ENCODE results near the gene XYLT1. TPM values are rescaled to one million over a fixed set of nuclear protein-coding genes. Genes with fewer than 3 reads are reported as not detected.

XYLT1 gene
- total and polyA plus RNA-seq, 12 donors, result 0.29 to 4.0 (median 1.6) TPM

DNA sequence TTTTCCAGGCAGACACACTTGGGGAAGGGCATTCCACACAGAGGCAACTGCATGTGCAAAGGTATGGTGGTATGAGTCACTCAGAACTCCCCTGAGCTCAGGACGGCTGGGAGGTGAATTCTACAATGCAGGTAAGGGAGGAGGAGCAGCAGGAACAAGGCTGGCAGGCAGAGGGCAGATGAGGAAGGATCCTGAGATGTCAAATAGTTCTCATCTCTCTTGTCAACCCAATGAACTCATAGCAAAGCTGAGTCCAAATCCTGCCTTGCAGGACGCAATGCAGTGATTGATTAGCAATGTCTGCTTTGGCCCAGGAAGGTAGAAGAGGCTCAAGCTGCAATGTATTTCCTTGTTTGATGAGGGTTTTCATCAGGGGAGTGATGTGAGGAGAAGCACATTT is 243.5 kb downstream of the XYLT1 start:
- intact Hi-C loops (cut with DNase I), result loop anchor here in 1 of 10 donors (10.0 kb wide), 1 partner anchor 238 kb away; no protein-coding TSS in a partner anchor
- ATAC-seq (no peak), DNase-seq (no peak)
- Histone ChIP-seq H3K4me1 (peaks cover 0 to 36% (median 20%) of the 10 kb centered on the region in 9 donors), H3K4me3 (no peak overlapping the region), H3K36me3 (no peaks in the 10 kb centered on the region), H3K27me3 (no peaks in the 10 kb centered on the region), H3K9me3 (peaks cover 0 to 4% (median 0%) of the 10 kb centered on the region in 11 donors), H3K27ac (no peak overlapping the region)
- 66 to 67% methylated on average over 2 of the region's 2 CpGs for WGBS, 2 donors
- TF ChIP-seq, protein P1, sequence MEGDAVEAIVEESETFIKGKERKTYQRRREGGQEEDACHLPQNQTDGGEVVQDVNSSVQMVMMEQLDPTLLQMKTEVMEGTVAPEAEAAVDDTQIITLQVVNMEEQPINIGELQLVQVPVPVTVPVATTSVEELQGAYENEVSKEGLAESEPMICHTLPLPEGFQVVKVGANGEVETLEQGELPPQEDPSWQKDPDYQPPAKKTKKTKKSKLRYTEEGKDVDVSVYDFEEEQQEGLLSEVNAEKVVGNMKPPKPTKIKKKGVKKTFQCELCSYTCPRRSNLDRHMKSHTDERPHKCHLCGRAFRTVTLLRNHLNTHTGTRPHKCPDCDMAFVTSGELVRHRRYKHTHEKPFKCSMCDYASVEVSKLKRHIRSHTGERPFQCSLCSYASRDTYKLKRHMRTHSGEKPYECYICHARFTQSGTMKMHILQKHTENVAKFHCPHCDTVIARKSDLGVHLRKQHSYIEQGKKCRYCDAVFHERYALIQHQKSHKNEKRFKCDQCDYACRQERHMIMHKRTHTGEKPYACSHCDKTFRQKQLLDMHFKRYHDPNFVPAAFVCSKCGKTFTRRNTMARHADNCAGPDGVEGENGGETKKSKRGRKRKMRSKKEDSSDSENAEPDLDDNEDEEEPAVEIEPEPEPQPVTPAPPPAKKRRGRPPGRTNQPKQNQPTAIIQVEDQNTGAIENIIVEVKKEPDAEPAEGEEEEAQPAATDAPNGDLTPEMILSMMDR (IDR thresholded peaks at IDR 0.05), result no peak

- DNase-seq (no peak), ATAC-seq (no peak)
- Histone ChIP-seq H3K27me3 (no peaks in the 10 kb centered on the region), H3K4me1 (peaks cover 0 to 36% (median 20%) of the 10 kb centered on the region in 9 donors), H3K4me3 (no peak overlapping the region), H3K27ac (peak overlapping the region in 8 of 10 donors; percentile 5 to 65 (median 44)), H3K9me3 (peaks cover 0 to 4% (median 0%) of the 10 kb centered on the region in 11 donors), H3K36me3 (no peaks in the 10 kb centered on the region)
- TF ChIP-seq, protein P1 (IDR thresholded peaks at IDR 0.05), result no peak
- WGBS, 2 donors, result 61 to 67% methylated on average over 7 of the region's 7 CpGs
- intact Hi-C loops (cut with DNase I), result loop anchor here in 1 of 10 donors (10.0 kb wide), 1 partner anchor 239 kb away; no protein-coding TSS in a partner anchor
Measured at GRCh38 chr16:17225541-17225940, 245.2 kb downstream of the XYLT1 start.

- 5 to 13% methylated on average over 4 of the region's 4 CpGs for WGBS, 2 donors
Measured at GRCh38 chr16:17224879-17225281, 245.9 kb downstream of the XYLT1 start.

DNA sequence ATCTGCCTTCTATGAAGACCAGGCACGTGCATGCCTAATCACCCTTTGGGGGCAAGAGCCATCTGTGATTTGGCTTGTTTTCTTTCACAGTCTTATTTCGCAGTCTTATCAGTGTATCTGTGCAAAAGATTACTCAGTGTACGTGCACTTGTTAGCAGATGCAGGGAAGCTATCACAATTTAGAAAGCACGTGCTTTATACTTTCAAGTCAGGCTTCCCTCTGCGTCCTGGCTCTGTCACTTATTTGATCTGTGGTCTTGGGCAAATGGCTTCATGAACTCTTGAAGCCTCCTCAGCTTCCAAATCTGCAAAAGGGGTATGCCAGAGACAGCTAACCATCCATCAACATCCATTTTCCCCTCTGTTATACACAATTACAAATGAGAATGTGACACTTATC is 246.4 kb downstream of the XYLT1 start:
- Histone ChIP-seq H3K4me3 (no peak overlapping the region), H3K27me3 (no peaks in the 10 kb centered on the region), H3K36me3 (no peaks in the 10 kb centered on the region), H3K9me3 (peaks cover 0 to 4% (median 0%) of the 10 kb centered on the region in 11 donors), H3K4me1 (peaks cover 0 to 36% (median 20%) of the 10 kb centered on the region in 9 donors), H3K27ac (peak overlapping the region in 1 of 10 donors; percentile 65)
- intact Hi-C loops (cut with DNase I), result loop anchor here in 1 of 10 donors (10.0 kb wide), 1 partner anchor 240 kb away; no protein-coding TSS in a partner anchor
- DNase-seq (no peak), ATAC-seq (no peak)
- TF ChIP-seq, protein P1 (IDR thresholded peaks at IDR 0.05), result no peak
- 55 to 58% methylated on average over 5 of the region's 5 CpGs for WGBS, 2 donors

More at GRCh38 chr16:17224879-17225281, 245.9 kb downstream of the XYLT1 start:
- Histone ChIP-seq H3K36me3 (no peaks in the 10 kb centered on the region), H3K27me3 (no peaks in the 10 kb centered on the region), H3K4me3 (no peak overlapping the region), H3K27ac (peak overlapping the region in 7 of 10 donors; percentile 5 to 65 (median 45)), H3K9me3 (peaks cover 0 to 4% (median 0%) of the 10 kb centered on the region in 11 donors), H3K4me1 (peaks cover 0 to 36% (median 20%) of the 10 kb centered on the region in 9 donors)
- peak; percentile 83 to 95 (median 88) for ATAC-seq
- TF ChIP-seq, protein P1 (IDR thresholded peaks at IDR 0.05), result no peak
- intact Hi-C loops (cut with DNase I), result loop anchor here in 1 of 10 donors (10.0 kb wide), 1 partner anchor 240 kb away; no protein-coding TSS in a partner anchor
- peak; percentile 27 to 60 for DNase-seq

All from heart right ventricle (tissue), 16 donors.